HG03280 (cell line): Measurements from ENCODE around the gene GABRB1.

Experiments
- ATAC-seq: cut with Tn5 transposase; IDR thresholded peaks from one replicate; pipeline ENCODE4 v1.9.1; 2021; ENCODE audit warnings: mild to moderate bottlenecking, moderate library complexity; ENCODE audit not compliant: unreplicated experiment

GABRB1 gene

DNA sequence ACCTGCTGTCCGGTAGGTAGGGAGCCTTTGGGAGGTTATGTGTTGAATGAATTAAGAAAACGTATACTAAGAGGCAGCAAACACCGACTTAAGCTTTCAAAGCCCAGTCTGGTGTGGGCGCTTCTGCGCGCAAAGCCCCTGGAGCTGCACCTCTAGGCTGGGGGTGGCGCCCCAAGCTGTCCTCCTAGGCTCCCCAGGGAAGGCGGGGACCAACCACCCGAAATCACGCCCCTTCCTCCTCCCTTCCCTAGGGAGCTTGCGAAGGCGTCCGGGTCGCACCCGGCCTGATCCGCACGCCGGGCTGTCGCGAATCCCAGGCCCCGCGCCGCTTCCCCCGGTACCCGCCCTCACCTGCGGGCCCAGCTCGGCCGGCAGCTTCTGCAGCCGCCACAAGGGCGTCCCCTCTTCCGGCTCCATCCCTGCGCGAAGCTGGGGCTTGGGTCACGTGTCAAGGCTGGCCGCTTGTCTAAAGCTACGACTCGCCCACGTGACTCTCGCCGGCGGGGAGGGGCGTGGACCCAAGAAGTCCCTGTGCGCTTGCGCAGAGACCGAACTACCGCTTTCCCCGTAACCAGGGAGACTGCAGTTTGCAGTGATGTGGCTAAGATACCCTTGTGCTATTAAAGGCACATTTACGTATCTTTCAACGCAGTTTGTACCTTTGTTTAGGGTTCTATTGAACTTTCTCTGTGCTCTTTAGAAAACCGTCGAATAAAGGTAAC is 432.0 kb downstream of the GABRB1 start, which contains the start of gene COMMD8:
Gene COMMD8 (minus strand): TSS at position 468 of the 722 bp plus-strand sequence. CDS start 51 bp downstream, at position 417.
- peak; percentile 94 for ATAC-seq

DNA sequence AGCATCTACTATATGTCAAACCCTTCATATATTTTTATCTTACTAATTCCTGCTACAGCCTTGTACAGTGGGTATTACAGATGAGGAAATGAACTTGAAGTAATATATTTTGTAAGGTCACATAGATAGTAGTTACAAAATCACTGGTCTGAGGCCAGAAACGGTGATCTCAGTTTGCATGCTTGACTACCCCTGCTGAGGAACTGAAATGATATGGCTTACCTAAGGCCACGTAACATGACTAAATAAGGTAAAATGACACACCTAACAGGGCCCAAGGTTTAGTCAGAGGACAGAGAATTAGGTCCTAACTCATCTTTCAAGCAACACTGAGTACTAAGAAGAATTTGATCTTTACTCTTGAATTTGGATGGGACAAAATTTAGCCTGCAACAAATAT is 433.6 kb downstream of the GABRB1 start:
- ATAC-seq: peak; percentile 23

DNA sequence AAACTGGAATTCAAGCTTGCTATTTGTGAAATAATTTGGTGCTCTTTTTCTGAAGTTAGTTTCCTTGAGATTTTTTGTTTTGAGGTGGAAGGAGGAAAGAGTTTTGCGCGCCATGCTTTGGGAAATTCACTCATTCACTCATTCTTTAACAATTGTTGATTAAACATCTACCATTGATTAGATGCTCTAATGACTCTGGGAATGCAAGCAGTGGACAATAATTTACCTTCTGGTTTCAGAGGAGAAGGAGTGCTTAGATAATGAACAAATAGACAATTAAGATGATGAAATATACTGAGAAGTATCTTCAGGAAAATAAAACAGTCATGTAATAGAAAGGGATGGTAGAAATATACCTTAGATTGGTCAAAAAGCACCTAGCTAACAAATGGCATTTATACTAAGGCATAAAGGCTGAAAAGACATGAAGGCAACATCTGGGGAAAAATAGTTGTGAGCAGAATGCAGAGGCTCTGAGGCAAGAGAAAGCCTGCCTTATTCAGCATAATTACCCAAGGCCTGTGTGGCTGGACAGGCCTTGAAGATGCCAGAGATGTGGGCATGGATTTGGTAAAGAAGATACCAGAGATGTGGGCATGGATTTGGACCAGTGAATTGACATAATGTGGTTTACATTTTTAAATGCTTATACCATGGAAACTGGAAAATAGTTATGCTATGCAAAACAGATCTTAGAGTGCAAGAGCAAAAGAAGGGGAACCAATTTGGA is 434.9 kb downstream of the GABRB1 start:
- no peak for ATAC-seq

DNA sequence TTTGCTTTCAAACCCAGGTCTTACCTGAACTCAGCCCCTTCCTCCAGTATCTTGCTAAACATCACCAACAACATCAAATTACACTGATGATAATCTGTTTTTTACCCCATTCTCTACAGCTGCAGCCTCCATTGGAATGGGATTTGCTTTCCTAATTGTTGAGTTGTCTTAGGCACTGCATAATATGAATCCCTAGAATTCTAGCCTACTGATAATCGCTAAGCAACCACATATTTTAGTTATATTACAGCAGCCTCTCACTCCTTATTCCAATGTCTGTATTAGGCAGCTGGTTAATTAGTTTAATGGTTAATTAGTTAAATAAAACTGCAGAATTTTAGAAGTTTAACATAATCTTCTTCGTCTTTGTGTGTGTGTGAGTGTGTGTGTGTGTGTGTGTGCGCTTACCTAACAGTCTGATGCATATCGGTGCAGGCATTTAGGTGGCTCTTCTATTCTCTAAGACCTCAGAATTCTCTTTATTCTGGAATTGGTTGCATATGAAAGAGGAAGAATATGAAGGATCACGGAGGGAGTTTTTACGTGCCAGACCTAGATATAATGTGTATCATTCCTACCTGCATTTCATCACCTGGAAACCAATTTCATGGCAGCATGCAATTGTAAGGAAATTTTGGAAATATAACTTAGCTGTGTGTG is 437.5 kb downstream of the GABRB1 start:
- no peak for ATAC-seq

DNA sequence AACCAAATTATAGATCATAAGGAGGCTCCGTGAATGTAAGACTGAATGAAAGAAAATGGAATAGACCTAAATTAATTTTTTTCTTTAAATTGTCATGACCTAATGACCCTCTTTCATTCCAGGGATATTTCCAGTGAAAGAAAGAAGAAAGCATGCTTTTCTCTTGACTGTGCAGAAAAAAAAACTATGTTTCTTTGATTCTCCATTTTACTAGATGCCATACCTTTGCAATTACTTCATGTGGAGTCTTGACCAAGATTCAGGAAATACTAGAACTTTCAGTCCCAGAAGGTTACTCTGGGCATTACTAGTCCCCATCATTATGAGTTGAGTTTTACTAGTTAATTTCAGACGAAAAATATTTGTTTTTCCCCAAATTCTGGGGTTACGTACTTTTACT is 438.6 kb downstream of the GABRB1 start:
- no peak for ATAC-seq

DNA sequence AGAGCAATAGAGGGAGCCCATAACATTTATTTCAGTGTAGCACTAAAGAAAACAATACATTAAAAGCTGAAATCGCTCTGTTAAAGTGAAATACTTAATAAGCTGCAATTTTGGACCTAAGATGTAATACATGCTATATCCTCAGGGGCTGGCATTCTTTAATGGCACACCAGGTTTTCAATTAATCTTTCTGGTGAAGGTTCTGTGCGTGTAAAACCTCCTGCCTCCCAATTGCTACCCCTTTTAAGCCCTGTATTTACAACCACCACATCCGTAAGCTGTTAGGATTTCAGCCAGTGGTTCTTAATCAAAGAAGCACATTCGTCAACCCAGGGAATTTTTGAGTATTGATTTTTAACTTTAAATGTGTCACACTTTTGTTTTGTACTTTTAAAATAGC is 439.7 kb downstream of the GABRB1 start:
- ATAC-seq: no peak

DNA sequence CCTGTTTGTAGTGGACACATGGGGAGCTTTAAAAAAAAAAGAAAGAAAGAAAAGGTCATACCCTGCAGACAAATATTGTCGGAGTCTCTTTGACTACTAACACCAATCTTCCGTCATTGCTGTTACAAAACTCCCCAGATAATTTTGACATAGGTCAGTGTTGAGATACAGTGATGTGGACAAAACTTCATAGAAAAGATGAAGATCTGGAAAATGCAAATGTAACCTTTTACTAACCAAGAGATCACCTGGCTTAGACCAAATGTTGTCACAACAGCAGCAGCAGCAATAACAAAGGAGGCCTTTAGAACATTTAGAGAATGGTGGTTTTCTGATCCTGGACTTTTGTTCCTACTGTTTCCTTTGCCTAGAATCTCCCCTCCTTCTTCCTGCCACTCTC is 440.2 kb downstream of the GABRB1 start:
- ATAC-seq: no peak

DNA sequence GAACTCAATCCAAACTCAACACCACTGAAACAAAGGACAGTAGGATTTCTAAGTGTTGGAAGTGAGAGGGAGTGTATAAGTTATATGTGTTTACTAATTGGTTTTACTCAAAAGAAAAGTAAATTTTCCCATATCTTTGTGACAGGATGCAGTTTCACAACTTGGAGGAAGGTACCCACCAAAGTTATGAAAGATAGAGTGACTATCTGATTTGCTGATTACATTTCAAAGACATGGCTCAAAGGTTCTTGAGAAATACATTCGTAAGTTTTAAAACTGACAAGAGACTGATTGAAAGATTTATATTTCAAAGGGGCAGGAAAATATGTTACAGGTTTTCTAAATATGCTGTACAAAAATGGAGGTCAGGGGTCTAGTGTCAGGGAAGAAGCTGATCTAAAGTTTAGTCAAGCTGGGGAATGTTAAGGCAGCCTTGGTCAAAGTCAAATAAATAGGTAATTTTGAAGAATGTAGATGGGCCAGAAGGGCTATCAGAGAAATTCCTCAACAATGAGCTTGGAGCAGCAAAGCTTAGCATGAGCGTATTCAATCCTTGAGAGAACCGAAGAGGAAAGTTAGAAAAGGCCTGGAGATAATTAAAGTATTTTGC is 441.9 kb downstream of the GABRB1 start:
- ATAC-seq: no peak

DNA sequence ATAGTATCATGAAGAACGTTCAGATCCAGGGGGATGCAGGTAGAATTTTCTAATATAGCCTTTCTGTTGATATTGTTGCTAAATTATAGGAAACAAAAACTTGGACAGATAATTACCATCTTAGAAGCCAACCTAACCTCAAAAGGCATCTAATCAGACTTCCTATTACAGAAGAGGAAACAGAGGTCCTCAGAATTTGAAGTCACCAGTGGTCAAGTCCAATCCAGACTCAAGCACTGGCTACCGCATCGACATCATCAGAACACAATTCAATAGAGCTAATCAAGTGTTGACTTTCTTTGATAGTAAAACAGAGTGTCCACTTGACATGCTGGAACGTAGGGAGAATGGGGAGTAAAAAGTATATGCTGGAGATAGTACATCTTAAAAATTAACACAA is 443.4 kb downstream of the GABRB1 start:
- no peak for ATAC-seq

DNA sequence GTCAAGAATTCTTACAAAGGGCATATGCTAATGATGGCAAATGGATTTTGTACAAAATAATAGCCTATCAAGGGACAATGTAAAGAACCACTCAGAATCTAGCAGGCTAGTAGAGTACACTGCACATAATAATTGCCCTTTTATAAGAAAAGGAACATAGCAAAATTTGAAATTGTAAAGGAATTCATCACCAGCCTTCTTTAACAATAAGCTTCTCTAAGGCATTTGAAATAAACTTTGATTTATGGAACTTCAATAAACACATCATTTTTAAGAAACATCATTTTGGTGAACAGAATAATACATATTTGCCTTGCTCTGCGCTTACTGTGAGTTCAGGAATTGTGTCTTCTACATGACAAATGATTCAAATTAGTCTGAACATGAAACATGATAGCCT is 444.0 kb downstream of the GABRB1 start:
- no peak for ATAC-seq
